CD4-positive, alpha-beta T cell (primary cell): ENCODE measurements around the gene ESF1. TPM values are rescaled to one million over a fixed set of nuclear protein-coding genes. Genes with fewer than 3 reads are reported as not detected.

Experiments used
- ATAC-seq: fragments of 200-7000 bp; cut with Tn5 transposase; one replicate; pipeline ENCODE4 v1.10.0; 2022; ENCODE audit warnings: mild to moderate bottlenecking; ENCODE audit not compliant: poor library complexity
- CTCF ChIA-PET: fragments of 350-600 bp; sonication (Branson Sonifier 250); formaldehyde crosslinking; loops from one replicate; lab custom pipeline; 2021; ENCODE audit warnings: antibody characterized with exemption, inconsistent platforms; lab: Charles Lee
- POLR2A ChIA-PET: fragments of 350-600 bp; sonication (Branson Sonifier 250); formaldehyde crosslinking; loops from one replicate; lab custom pipeline; 2021; ENCODE audit warnings: antibody characterized with exemption, inconsistent platforms; lab: Charles Lee
- DNase-seq, 14 experiments: peaks; one replicate each; pipeline ENCODE4 v3.0.0-alpha.2; 2013 to 2020; ENCODE audit warnings: mixed read lengths in 2 of 14
- H3K27ac ChIP-seq, 2 donors: one replicate each; pipeline versions ENCODE4 v1.5.1 to v1.7.0; 2013; ENCODE audit warnings: low read length in 2 of 2, low read depth in 1 of 2, mild to moderate bottlenecking in 1 of 2
- H3K27me3 ChIP-seq, 2 experiments: 1 replicate in 1 of 2; 2 replicates in 1 of 2; pipeline versions ENCODE4 v1.6.1 to v1.7.0; 2013; ENCODE audit warnings: low read length in 2 of 2, control low read depth in 1 of 2, mild to moderate bottlenecking in 1 of 2, moderate library complexity in 1 of 2; ENCODE audit not compliant: insufficient read depth in 2 of 2, control insufficient read depth in 1 of 2
- H3K36me3 ChIP-seq: one replicate; pipeline ENCODE4 v1.6.1; 2013; ENCODE audit warnings: low read length, control low read depth; ENCODE audit not compliant: insufficient read depth
- H3K4me1 ChIP-seq: one replicate; pipeline ENCODE4 v1.6.1; 2013; ENCODE audit warnings: low read length, control low read depth; ENCODE audit not compliant: insufficient read depth
- H3K4me3 ChIP-seq: one replicate; pipeline ENCODE4 v1.5.1; 2013; ENCODE audit warnings: mild to moderate bottlenecking, low read length, moderate library complexity
- H3K9me3 ChIP-seq, 2 experiments: 1 replicate in 1 of 2; 2 replicates in 1 of 2; pipeline versions ENCODE4 v1.6.1 to v1.7.0; 2013; ENCODE audit warnings: low read length in 2 of 2, mild to moderate bottlenecking in 2 of 2, control low read depth in 1 of 2, moderate library complexity in 1 of 2; ENCODE audit not compliant: control insufficient read depth in 1 of 2, insufficient read depth in 1 of 2
- H3K27ac Mint-ChIP-seq: one replicate; pipeline ENCODE4 v1.8.0; 2020; ENCODE audit warnings: mixed read lengths
- H3K27me3 Mint-ChIP-seq: one replicate; pipeline ENCODE4 v1.8.0; 2021; ENCODE audit warnings: mixed read lengths
- H3K36me3 Mint-ChIP-seq: one replicate; pipeline ENCODE4 v1.8.0; 2021; ENCODE audit warnings: low read depth, mixed read lengths
- H3K4me1 Mint-ChIP-seq: one replicate; pipeline ENCODE4 v1.8.0; 2021; ENCODE audit warnings: low read depth, mixed read lengths
- H3K4me3 Mint-ChIP-seq: one replicate; pipeline ENCODE4 v1.8.0; 2020; ENCODE audit warnings: mild to moderate bottlenecking, mixed read lengths
- H3K9me3 Mint-ChIP-seq: one replicate; pipeline ENCODE4 v1.8.0; 2020; ENCODE audit warnings: mixed read lengths
- intact Hi-C, 2 experiments: fragments of 100-400 bp; cut with DNase I in 1 of 2; cut with micrococcal nuclease in 1 of 2; formaldehyde crosslinking; loops; one replicate each; pipeline versions ENCODE4 v1.15.1 to v1.9.0; 2023 to 2025; cut with DNase I, micrococcal nuclease
- total RNA-seq, 174 experiments: library from RNA in 2 of 174; stranded (reverse) in 2 of 174; gene quantifications; one replicate each; pipeline ENCODE4 v1.2.3 and lab custom pipeline; 2021 to 2026
- TF ChIP-seq, protein P1 (sequence below): fragments of 200-600 bp; IDR thresholded peaks from one replicate; pipeline ENCODE4 v1.8.0; 2022; ENCODE audit warnings: antibody characterized with exemption, mild to moderate bottlenecking

Gene ESF1
- total RNA-seq, 2 experiments from 2014 or later: 6.9 to 7.1 TPM

DNA sequence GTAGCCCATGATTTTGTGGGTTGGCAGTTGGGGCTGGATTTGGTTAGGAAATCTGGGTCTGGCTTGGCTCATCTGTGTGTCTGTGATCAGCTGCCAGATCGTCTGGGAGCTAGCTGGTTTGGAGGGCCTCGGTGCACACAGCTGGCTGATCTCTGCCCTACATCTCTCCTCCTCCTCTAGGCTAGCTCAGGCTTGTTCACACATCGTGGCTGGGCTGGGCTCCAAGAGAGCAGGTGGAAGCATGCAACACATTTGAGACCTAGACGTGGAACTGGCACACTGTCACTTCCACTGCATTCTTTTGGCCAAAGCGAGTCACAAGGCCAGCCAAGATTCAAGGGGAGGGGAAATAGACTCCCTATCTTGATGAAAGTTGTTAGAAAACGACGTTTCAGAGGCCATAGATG is 16.0 kb upstream of the ESF1 start:
- Histone ChIP-seq H3K36me3 (peaks cover 75% of the 10 kb centered on the region), H3K4me1 (no peaks in the 10 kb centered on the region), H3K9me3 (no peaks in the 10 kb centered on the region), H3K27ac (no peak overlapping the region), H3K4me3 (no peak overlapping the region), H3K27me3 (no peaks in the 10 kb centered on the region)
- DNase-seq (no peak), ATAC-seq (no peak)
- Mint-ChIP-seq H3K9me3 (no peaks in the 10 kb centered on the region), H3K36me3 (peaks cover 88% of the 10 kb centered on the region), H3K27ac (peak overlapping the region; percentile 30), H3K4me1 (no peaks in the 10 kb centered on the region), H3K27me3 (no peaks in the 10 kb centered on the region), H3K4me3 (no peak overlapping the region)
- TF ChIP-seq, protein P1, sequence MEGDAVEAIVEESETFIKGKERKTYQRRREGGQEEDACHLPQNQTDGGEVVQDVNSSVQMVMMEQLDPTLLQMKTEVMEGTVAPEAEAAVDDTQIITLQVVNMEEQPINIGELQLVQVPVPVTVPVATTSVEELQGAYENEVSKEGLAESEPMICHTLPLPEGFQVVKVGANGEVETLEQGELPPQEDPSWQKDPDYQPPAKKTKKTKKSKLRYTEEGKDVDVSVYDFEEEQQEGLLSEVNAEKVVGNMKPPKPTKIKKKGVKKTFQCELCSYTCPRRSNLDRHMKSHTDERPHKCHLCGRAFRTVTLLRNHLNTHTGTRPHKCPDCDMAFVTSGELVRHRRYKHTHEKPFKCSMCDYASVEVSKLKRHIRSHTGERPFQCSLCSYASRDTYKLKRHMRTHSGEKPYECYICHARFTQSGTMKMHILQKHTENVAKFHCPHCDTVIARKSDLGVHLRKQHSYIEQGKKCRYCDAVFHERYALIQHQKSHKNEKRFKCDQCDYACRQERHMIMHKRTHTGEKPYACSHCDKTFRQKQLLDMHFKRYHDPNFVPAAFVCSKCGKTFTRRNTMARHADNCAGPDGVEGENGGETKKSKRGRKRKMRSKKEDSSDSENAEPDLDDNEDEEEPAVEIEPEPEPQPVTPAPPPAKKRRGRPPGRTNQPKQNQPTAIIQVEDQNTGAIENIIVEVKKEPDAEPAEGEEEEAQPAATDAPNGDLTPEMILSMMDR: no peak
- intact Hi-C loops: no loop called here
- ChIA-PET CTCF (interaction anchor here (1.4 kb wide), 1 partner anchor 19 kb away, joined by 3 read pairs; no protein-coding TSS in a partner anchor), POLR2A (no interaction called here)

DNA sequence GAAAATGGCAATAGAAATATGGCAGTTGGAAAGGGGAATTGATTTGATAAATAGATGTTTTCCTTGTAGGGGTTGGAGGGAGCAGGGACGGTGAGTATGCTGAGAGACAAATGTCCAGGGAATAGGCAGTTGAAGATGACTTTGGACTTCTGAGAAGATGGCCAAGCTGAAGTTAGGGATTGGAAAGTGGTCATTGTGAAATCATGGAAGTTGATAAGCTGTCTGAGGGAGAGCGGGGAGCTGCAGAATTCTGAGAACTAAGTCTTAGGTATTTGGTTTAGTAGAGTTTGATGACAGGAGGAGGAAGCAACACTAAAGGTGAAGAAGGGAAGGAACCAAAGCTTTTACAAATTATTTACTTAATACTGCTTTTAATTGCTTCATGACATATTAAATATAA is 15.3 kb upstream of the ESF1 start:
- Mint-ChIP-seq H3K36me3 (peaks cover 93% of the 10 kb centered on the region), H3K4me3 (no peak overlapping the region), H3K4me1 (no peaks in the 10 kb centered on the region), H3K9me3 (no peaks in the 10 kb centered on the region), H3K27ac (no peak overlapping the region), H3K27me3 (no peaks in the 10 kb centered on the region)
- H3K27ac ChIP-seq: no peak overlapping the region
- TF ChIP-seq, protein P1: no peak
- POLR2A ChIA-PET: no interaction called here
- H3K4me1 ChIP-seq: no peaks in the 10 kb centered on the region
- no peaks in the 10 kb centered on the region for H3K27me3 ChIP-seq
- H3K36me3 ChIP-seq: peaks cover 82% of the 10 kb centered on the region
- CTCF ChIA-PET: interaction anchor here (1.4 kb wide), 1 partner anchor 20 kb away, joined by 3 read pairs; no protein-coding TSS in a partner anchor
- intact Hi-C loops: no loop called here
- no peaks in the 10 kb centered on the region for H3K9me3 ChIP-seq
- ATAC-seq (no peak), DNase-seq (no peak)
- H3K4me3 ChIP-seq: no peak overlapping the region

DNA sequence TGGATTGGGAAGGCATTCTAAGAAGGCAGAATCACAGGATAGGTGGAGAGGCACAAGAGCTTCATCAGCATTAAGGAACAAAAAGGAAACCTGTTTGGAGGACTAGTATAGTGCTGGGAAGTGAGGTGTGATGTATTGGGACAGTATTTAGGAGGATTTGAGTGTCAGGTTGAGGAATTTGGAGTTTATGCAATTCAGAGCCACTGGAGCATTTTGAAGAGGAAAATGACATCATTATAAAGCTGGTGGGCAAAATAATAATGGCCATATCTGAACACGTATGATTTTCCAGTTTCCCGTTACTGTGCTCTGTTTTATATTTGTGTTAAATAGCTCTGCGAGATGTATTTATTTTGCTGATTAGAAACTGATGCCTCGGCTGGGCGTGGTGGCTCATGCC is 14.3 kb upstream of the ESF1 start:
- Mint-ChIP-seq H3K9me3 (no peaks in the 10 kb centered on the region), H3K27ac (no peak overlapping the region), H3K27me3 (no peaks in the 10 kb centered on the region), H3K36me3 (peaks cover 92% of the 10 kb centered on the region), H3K4me1 (no peaks in the 10 kb centered on the region), H3K4me3 (no peak overlapping the region)
- DNase-seq: no peak
- CTCF ChIA-PET: no interaction called here
- Histone ChIP-seq H3K4me3 (no peak overlapping the region), H3K36me3 (peaks cover 83% of the 10 kb centered on the region), H3K4me1 (no peaks in the 10 kb centered on the region), H3K9me3 (no peaks in the 10 kb centered on the region), H3K27ac (no peak overlapping the region), H3K27me3 (no peaks in the 10 kb centered on the region)
- POLR2A ChIA-PET: no interaction called here
- ATAC-seq: no peak
- TF ChIP-seq, protein P1: no peak
- intact Hi-C loops: no loop called here
